Breast epithelium (tissue), 4 donors: ENCODE measurements around the gene ACADS. TPM values are rescaled to one million over a fixed set of nuclear protein-coding genes. Genes with fewer than 3 reads are reported as not detected.
A peak's percentile ranks its signal among the peaks of the same experiment; 100 is the strongest.

Source experiments
- DNase-seq, 2 donors: peaks; one replicate each; pipeline ENCODE4 v3.0.0-alpha.2; 2019; ENCODE audit warnings: low spot score in 2 of 2
- H3K27ac ChIP-seq, 2 donors: fragments of 200-600 bp; sonication (generic) in 1 of 2; one replicate each; pipeline ENCODE4 v1.5.1; 2016 to 2019; ENCODE audit warnings: mild to moderate bottlenecking in 1 of 2
- H3K27me3 ChIP-seq, 2 donors: fragments of 200-600 bp; sonication (generic) in 1 of 2; one replicate each; pipeline versions ENCODE4 v1.5.1 to v1.6.0; 2017 to 2019; ENCODE audit warnings: control low read depth in 1 of 2, mild to moderate bottlenecking in 1 of 2
- H3K36me3 ChIP-seq: fragments of 200-600 bp; one replicate; pipeline ENCODE4 v1.5.1; 2019
- H3K4me1 ChIP-seq, 2 donors: fragments of 200-600 bp; sonication (generic); one replicate each; pipeline ENCODE4 v1.5.1; 2016 to 2019; ENCODE audit warnings: control low read depth in 1 of 2
- H3K4me3 ChIP-seq, 3 donors: fragments of 200-600 bp; sonication (generic); 1 replicate in 2 of 3; 2 replicates in 1 of 3; pipeline ENCODE4 v1.5.1; 2016 to 2019; ENCODE audit warnings: mild to moderate bottlenecking in 3 of 3, moderate library complexity in 2 of 3
- H3K9me3 ChIP-seq, 2 donors: fragments of 200-600 bp; sonication (generic) in 1 of 2; one replicate each; pipeline ENCODE4 v1.5.1; 2016 to 2019; ENCODE audit warnings: control low read depth in 1 of 2
- POLR2A ChIP-seq: fragments of 450-650 bp; IDR thresholded peaks from one replicate; pipeline ENCODE4 v1.6.1; 2016; ENCODE audit warnings: antibody characterized with exemption, mild to moderate bottlenecking, moderate library complexity
- POLR2AphosphoS5 ChIP-seq, 3 donors: sonication (generic); formaldehyde crosslinking; IDR thresholded peaks; one replicate each; pipeline ENCODE4 v1.6.1; 2017; ENCODE audit warnings: antibody characterized with exemption in 3 of 3
- intact Hi-C: fragments of 100-400 bp; cut with DNase I; formaldehyde crosslinking; loops from one replicate; pipeline ENCODE4 v1.15.1; 2023; ENCODE audit warnings: low total_unique reads
- total RNA-seq, 3 donors: library from RNA; depleted of rRNA; stranded (reverse); fragments of >200 nt; gene quantifications; one replicate each; pipeline ENCODE4 v1.1.0, GENCODE V29; 2016
- TF ChIP-seq, protein P1 (sequence below), 3 donors: fragments of 450-650 bp; IDR thresholded peaks; one replicate each; pipeline ENCODE4 v1.5.1; 2016 to 2017; ENCODE audit warnings: antibody characterized with exemption in 3 of 3, mild to moderate bottlenecking in 3 of 3, moderate library complexity in 3 of 3

ACADS gene
- total RNA-seq, 3 donors from 2014 or later, result 38.3 to 114 (median 54.3) TPM

DNA sequence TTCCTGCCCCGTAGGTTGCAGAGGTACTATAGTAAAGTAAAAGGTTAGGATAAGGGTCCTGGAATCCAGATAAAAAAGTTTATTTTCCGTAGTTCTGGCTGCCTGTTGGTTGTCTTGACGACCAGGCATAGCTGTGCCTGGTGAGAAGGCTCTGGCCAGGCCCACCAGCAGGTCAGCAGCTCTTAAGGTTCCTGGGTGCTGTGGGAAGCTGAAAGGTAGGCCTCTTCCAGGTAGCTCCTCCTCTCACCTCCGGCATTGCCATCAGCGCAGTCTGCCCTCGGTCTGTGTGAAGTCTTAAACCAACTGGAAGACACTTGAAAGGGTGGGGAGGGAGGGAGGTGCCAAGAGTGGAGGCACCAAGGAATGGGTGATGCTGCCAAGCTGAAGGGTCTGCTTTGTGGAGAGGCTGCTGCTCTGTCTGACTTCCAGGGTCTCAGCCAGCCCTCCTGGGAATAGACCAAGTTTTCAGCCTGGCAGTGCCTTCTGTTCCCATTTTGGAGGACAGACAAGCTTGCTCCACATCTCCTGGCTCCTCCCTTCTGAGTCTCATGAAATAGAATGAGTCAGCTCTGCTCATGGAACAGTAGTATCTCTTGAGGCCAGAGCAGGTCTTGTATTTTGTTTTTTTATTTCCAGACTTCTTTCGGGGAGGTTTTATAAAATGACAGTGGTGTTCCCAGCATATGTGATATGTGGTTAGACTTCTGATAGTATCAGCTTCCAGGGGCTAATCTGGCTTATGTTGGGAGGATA is 5.2 kb upstream of the ACADS start:
- no peak for TF ChIP-seq POLR2AphosphoS5 (IDR thresholded peaks at IDR 0.05)
- TF ChIP-seq, protein P1, sequence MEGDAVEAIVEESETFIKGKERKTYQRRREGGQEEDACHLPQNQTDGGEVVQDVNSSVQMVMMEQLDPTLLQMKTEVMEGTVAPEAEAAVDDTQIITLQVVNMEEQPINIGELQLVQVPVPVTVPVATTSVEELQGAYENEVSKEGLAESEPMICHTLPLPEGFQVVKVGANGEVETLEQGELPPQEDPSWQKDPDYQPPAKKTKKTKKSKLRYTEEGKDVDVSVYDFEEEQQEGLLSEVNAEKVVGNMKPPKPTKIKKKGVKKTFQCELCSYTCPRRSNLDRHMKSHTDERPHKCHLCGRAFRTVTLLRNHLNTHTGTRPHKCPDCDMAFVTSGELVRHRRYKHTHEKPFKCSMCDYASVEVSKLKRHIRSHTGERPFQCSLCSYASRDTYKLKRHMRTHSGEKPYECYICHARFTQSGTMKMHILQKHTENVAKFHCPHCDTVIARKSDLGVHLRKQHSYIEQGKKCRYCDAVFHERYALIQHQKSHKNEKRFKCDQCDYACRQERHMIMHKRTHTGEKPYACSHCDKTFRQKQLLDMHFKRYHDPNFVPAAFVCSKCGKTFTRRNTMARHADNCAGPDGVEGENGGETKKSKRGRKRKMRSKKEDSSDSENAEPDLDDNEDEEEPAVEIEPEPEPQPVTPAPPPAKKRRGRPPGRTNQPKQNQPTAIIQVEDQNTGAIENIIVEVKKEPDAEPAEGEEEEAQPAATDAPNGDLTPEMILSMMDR (IDR thresholded peaks at IDR 0.05), result no peak
- H3K27me3 ChIP-seq, result no peaks in the 10 kb centered on the region
- H3K4me1 ChIP-seq, result no peaks in the 10 kb centered on the region
- H3K4me3 ChIP-seq, result no peak overlapping the region
- peaks cover 9% of the 10 kb centered on the region for H3K36me3 ChIP-seq
- H3K27ac ChIP-seq, result peak overlapping the region in 1 of 2 donors; percentile 16
- H3K9me3 ChIP-seq, result no peaks in the 10 kb centered on the region
- intact Hi-C loops, result no loop called here
- no peak for DNase-seq

DNA sequence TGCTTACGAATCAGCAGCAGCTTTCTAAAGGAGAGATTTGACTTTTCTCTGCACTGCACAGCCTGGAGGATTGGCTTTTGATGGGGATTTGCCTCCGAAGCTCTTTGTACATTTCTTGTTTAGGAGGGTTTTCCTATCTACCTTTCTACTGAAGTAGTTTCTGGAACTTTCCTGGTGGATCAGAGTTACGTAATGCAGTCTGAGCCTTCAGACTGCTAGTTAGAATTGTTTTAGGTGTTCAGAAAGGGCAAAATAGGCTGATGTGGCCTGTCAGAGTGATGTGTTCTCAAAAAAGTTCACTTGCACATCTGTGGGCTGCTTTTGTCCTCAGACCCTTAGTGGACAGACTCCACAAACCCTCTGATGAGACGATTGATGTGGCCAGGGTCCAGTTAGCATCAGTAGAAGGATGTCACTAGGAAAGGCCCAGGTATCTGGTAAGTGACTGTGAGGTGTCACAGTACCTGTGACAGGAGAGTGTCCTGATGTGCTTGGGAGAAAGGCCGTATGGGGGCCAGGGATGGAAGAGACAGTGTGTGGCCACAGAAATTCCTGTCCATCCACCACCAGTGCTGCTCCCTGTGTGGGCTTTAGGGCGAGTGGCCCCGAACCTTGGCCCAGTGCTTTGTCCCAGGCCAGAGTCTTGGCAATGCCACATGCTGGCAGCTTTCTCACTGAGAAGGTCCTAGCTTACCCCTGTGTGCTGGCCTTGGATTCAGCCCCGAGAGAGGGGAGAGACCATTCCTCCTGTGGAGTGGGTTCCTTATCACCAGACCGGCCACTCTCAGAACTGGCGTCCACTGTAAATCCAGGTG is 4.4 kb upstream of the ACADS start:
- Histone ChIP-seq H3K9me3 (no peaks in the 10 kb centered on the region), H3K36me3 (peaks cover 9% of the 10 kb centered on the region), H3K27ac (peak overlapping the region in 1 of 2 donors; percentile 13), H3K4me3 (no peak overlapping the region), H3K27me3 (no peaks in the 10 kb centered on the region), H3K4me1 (peaks cover 0 to 2% of the 10 kb centered on the region in 2 donors)
- TF ChIP-seq POLR2A (no peak), POLR2AphosphoS5 (IDR thresholded peaks at IDR 0.05) (no peak)
- TF ChIP-seq, protein P1 (IDR thresholded peaks at IDR 0.05), result no peak
- no peak for DNase-seq
- intact Hi-C loops, result no loop called here

DNA sequence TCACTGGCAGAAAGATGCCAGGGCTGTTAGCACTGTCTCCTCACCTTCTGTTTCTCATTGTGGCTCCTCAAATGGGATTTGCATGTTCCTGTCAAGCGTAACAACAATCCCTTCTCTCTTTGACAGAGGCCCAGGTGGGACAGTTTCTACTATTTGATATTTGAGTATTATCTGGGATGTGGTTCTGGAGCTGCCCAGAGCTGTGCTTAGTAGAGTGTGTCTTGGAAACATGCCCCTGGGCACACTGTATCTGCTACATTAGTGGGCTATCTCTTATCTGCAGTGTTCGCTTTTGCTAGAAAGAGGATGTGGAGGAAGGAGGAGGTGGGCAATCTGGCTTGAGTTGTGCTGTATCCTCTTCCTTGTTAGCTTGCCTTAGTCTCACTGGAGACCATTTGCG is 3.8 kb upstream of the ACADS start:
- Histone ChIP-seq H3K27ac (no peak overlapping the region), H3K4me1 (peaks cover 0 to 4% of the 10 kb centered on the region in 2 donors), H3K27me3 (no peaks in the 10 kb centered on the region), H3K4me3 (no peak overlapping the region), H3K36me3 (peaks cover 9% of the 10 kb centered on the region), H3K9me3 (no peaks in the 10 kb centered on the region)
- DNase-seq, result no peak
- TF ChIP-seq POLR2A (no peak), POLR2AphosphoS5 (IDR thresholded peaks at IDR 0.05) (no peak)
- TF ChIP-seq, protein P1 (IDR thresholded peaks at IDR 0.05), result no peak
- intact Hi-C loops, result no loop called here

DNA sequence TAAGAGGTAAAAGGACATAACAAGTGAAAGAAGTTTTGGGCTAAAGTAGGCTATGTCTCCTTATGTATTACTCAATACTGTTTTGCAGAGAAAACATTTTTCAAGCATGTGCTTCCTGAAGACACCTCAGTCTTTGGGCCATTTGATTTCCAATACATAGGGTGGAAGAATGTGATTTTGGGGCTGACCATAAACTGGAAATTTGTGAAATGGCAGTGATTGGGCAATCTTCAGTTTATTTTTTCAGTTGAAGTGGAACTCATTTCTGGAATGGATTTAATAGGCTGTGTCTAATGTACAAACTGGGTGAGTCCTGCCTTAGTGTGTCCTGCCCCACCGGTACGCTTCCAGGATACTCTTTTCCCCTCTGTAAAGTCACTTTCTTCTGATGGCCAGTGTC is 2.8 kb upstream of the ACADS start:
- peaks cover 9% of the 10 kb centered on the region for H3K36me3 ChIP-seq
- H3K27me3 ChIP-seq, result no peaks in the 10 kb centered on the region
- no peak for DNase-seq
- H3K9me3 ChIP-seq, result no peaks in the 10 kb centered on the region
- peaks cover 0 to 4% of the 10 kb centered on the region in 2 donors for H3K4me1 ChIP-seq
- H3K4me3 ChIP-seq, result no peak overlapping the region
- H3K27ac ChIP-seq, result no peak overlapping the region
- intact Hi-C loops, result no loop called here
- no peak for TF ChIP-seq POLR2A

DNA sequence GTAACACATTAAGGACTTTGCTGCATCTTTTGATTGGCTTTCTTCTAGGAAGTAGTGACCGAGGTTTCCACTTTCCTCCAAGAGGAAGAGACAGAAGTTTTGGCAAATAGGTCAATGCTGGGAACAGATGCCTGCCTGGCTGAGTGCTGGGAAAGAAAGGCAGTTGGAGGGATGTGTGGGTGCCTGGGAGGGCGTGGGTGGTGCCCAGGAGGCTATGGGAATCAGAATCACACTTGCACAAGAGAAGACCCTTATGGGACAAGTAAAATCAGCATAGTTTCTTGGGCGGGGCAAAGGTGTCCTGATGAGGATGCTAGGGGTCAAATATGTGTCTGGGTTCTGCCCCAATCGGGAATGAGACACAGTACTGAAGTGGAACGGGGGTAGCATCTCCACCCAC is 906 bp upstream of the ACADS start:
- no peaks in the 10 kb centered on the region for H3K9me3 ChIP-seq
- peaks cover 6% of the 10 kb centered on the region for H3K36me3 ChIP-seq
- H3K27me3 ChIP-seq, result no peaks in the 10 kb centered on the region
- H3K4me1 ChIP-seq, result peaks cover 0 to 4% of the 10 kb centered on the region in 2 donors
- DNase-seq, result no peak
- no peak overlapping the region for H3K4me3 ChIP-seq
- H3K27ac ChIP-seq, result no peak overlapping the region
- intact Hi-C loops, result no loop called here
- TF ChIP-seq, protein P1 (IDR thresholded peaks at IDR 0.05), result no peak
- no peak for TF ChIP-seq POLR2A
- no peak for TF ChIP-seq POLR2AphosphoS5 (IDR thresholded peaks at IDR 0.05)
